Chondrocyte (in vitro differentiated cells): ENCODE data around the gene PDE10A. TPM values are rescaled to one million over a fixed set of nuclear protein-coding genes. Genes with fewer than 3 reads are reported as not detected.
A peak's percentile ranks its signal among the peaks of the same experiment; 100 is the strongest.
"Not testable (repeated sequence)": the region's sequence is repeated elsewhere in the genome, so short reads cannot be mapped to it uniquely, and the experiment has no call there.

ENCODE experiments used
- DNase-seq: peaks from one replicate; pipeline ENCODE4 v3.0.0; 2021; ENCODE audit warnings: mixed read lengths, low spot score
- H3K27ac Mint-ChIP-seq: one replicate; pipeline ENCODE4 v1.8.0; 2021; ENCODE audit warnings: mild to moderate bottlenecking, moderate library complexity, mixed read lengths; ENCODE audit not compliant: unreplicated experiment
- H3K27me3 Mint-ChIP-seq: 2 replicates; pipeline ENCODE4 v1.8.0; 2021; ENCODE audit warnings: low read depth, mixed read lengths
- H3K36me3 Mint-ChIP-seq: 2 replicates; pipeline ENCODE4 v1.8.0; 2021; ENCODE audit warnings: low read depth, mixed read lengths
- H3K4me1 Mint-ChIP-seq: 2 replicates; pipeline ENCODE4 v1.8.0; 2021; ENCODE audit warnings: low read depth, mild to moderate bottlenecking, mixed read lengths
- H3K4me3 Mint-ChIP-seq: one replicate; pipeline ENCODE4 v1.8.0; 2021; ENCODE audit warnings: mild to moderate bottlenecking, moderate library complexity, mixed read lengths; ENCODE audit not compliant: unreplicated experiment
- H3K9me3 Mint-ChIP-seq: 2 replicates; pipeline ENCODE4 v1.8.0; 2021; ENCODE audit warnings: low read depth, mixed read lengths
- CTCF ChIP-seq: fragments of 200-600 bp; sonication (generic); IDR thresholded peaks from 2 replicates; pipeline ENCODE4 v1.5.0; 2021; ENCODE audit warnings: antibody characterized with exemption, mild to moderate bottlenecking, moderate library complexity
- total RNA-seq: library from RNA; stranded (reverse); gene quantifications from 3 replicates; pipeline ENCODE4 v1.2.1, GENCODE V29; 2021

PDE10A gene
- total RNA-seq, 1 donor from 2014 or later: 13.7 TPM

DNA sequence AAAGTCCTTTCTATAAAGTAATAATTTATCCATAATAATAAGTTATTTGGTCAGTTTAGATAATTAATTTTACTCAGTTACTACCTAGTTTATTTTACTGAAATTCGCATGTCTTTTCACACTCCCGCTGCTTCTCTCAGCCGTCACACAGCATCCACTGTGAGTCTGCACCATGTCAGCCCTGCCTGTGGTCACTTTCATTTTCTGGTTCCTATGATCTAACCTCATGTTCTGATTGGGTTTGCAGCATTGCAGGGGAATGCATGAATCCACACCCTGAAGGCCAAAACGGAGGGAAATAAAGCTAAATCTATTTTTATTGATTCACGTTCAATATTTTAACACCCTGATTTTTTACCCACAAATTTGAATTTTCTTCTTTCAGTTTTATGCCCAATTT lies 47.4 kb downstream of the PDE10A start:
- no peak for DNase-seq
- H3K27me3 Mint-ChIP-seq: no peaks in the 10 kb centered on the region
- no peak for TF ChIP-seq CTCF
- peaks cover 23% of the 10 kb centered on the region for H3K4me1 Mint-ChIP-seq
- H3K36me3 Mint-ChIP-seq: no peaks in the 10 kb centered on the region
- no peaks in the 10 kb centered on the region for H3K9me3 Mint-ChIP-seq
- H3K27ac Mint-ChIP-seq: peak overlapping the region; percentile 99
- peak overlapping the region; percentile 76 for H3K4me3 Mint-ChIP-seq

DNA sequence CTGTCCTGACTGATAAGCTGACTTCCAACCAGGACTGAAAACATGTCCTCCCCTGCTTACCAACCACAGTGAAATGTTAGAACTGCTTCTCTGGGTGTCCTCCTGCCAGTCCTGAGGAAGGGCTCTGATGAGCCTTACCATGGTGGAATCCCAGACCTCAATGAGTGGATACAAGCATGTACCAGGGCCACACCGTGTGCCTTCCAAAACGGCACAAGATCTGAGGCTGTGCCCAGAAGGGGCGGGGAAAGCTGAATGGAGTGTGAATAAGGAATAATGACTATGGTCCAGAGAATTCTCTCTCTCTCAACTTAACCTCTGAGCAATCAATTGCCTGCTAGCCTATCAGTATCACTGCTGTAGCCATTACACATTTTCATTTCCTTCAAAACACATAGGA lies 51.7 kb downstream of the PDE10A start:
- no peak overlapping the region for H3K27ac Mint-ChIP-seq
- no peaks in the 10 kb centered on the region for H3K36me3 Mint-ChIP-seq
- no peak for DNase-seq
- no peaks in the 10 kb centered on the region for H3K9me3 Mint-ChIP-seq
- peaks cover 17% of the 10 kb centered on the region for H3K4me1 Mint-ChIP-seq
- H3K27me3 Mint-ChIP-seq: no peaks in the 10 kb centered on the region
- H3K4me3 Mint-ChIP-seq: no peak overlapping the region
- no peak for TF ChIP-seq CTCF

DNA sequence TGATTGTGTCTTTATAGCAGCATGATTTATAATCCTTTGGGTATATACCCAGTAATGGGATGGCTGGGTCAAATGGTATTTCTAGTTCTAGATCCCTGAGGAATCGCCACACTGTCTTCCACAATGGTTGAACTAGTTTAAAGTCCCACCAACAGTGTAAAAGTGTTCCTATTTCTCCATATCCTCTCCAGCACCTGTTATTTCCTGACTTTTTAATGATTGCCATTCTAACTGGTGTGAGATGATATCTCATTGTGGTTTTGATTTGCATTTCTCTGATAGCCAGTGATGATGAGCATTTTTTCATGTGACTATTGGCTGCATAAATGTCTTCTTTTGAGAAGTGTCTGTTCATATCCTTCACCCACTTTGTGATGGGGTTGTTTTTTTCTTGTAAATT lies 54.5 kb downstream of the PDE10A start:
- H3K36me3 Mint-ChIP-seq, H3K4me3 Mint-ChIP-seq, H3K4me1 Mint-ChIP-seq, H3K27me3 Mint-ChIP-seq, H3K9me3 Mint-ChIP-seq, H3K27ac Mint-ChIP-seq, DNase-seq: not testable (repeated sequence)

GRCh38 chr6:165606740-165607008 lies 56.4 kb downstream of the PDE10A start:
- Mint-ChIP-seq H3K27me3 (no peaks in the 10 kb centered on the region), H3K36me3 (no peaks in the 10 kb centered on the region), H3K9me3 (no peaks in the 10 kb centered on the region)

GRCh38 chr6:165605901-165606739 lies 56.9 kb downstream of the PDE10A start:
- no peak overlapping the region for H3K27ac Mint-ChIP-seq
- no peak for TF ChIP-seq CTCF
- H3K4me1 Mint-ChIP-seq: no peaks in the 10 kb centered on the region
- H3K4me3 Mint-ChIP-seq: no peak overlapping the region
- H3K36me3 Mint-ChIP-seq: no peaks in the 10 kb centered on the region
- no peak for DNase-seq
- H3K9me3 Mint-ChIP-seq: no peaks in the 10 kb centered on the region
- H3K27me3 Mint-ChIP-seq: no peaks in the 10 kb centered on the region

More at GRCh38 chr6:165606740-165607008, 56.4 kb downstream of the PDE10A start:
- Mint-ChIP-seq H3K4me1 (no peaks in the 10 kb centered on the region), H3K4me3 (no peak overlapping the region), H3K27ac (no peak overlapping the region)
- TF ChIP-seq CTCF: no peak
- no peak for DNase-seq
